Measurements from ENCODE around the gene MMP21. TPM values are rescaled to one million over a fixed set of nuclear protein-coding genes. Genes with fewer than 3 reads are reported as not detected.

Gene MMP21
- total RNA-seq, 1 donor from 2014 or later: not detected

DNA sequence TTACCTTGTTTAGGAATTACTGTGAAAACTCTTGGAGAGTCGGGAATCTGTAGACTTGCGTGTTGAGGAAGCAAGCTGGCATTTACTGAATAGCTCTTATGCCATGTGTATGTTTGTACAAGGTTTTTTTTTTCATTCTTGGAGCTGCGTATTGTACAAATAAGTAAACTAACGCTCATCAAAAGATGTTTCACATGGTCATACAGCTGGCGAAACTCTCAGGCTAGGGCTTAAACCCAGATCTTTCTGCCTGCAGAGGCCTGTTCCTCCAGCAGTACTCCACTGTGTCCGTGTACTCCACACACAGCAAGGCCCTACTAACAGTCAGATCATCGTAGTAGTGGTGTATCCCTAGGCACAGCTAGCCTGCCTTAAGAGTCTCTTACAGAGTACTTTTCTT is 48.7 kb downstream of the MMP21 start:
- no peak overlapping the region for H3K4me3 Mint-ChIP-seq (ENCODE audit: unreplicated experiment)
- TF ChIP-seq CTCF (IDR thresholded peaks at IDR 0.05; ENCODE audit: unreplicated experiment): no peak
- no peak for DNase-seq (ENCODE audit: low spot score)
- peaks cover 30% of the 10 kb centered on the region for H3K36me3 Mint-ChIP-seq (ENCODE audit: low read depth, unreplicated experiment)
- H3K27ac Mint-ChIP-seq (ENCODE audit: unreplicated experiment): no peak overlapping the region
- no peaks in the 10 kb centered on the region for H3K4me1 Mint-ChIP-seq (ENCODE audit: unreplicated experiment)
- H3K27me3 Mint-ChIP-seq (ENCODE audit: unreplicated experiment): no peaks in the 10 kb centered on the region
- H3K9me3 Mint-ChIP-seq (ENCODE audit: unreplicated experiment): no peaks in the 10 kb centered on the region

DNA sequence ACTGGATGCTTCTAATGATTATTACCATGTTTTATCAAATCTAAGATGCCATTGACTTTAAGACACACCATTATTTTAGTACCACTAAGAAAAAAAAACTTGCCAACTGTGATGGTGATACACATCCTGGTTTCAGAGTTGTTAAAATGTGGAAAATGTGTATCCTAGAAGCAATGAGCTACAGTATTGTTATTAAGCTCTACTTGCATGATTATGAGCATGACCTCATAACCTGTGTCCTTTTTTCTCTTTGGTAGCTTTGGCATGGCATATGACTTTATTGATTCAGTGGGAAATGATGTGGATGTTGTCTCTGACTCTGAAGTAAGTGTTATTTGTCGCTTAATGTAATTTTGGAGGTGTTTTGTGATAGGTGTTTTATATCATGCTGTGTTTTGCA is 52.8 kb downstream of the MMP21 start:
- no peak overlapping the region for H3K27ac Mint-ChIP-seq (ENCODE audit: unreplicated experiment)
- peaks cover 12% of the 10 kb centered on the region for H3K36me3 Mint-ChIP-seq (ENCODE audit: low read depth, unreplicated experiment)
- H3K27me3 Mint-ChIP-seq (ENCODE audit: unreplicated experiment): peaks cover 2% of the 10 kb centered on the region
- H3K9me3 Mint-ChIP-seq (ENCODE audit: unreplicated experiment): no peaks in the 10 kb centered on the region
- TF ChIP-seq CTCF (IDR thresholded peaks at IDR 0.05; ENCODE audit: unreplicated experiment): no peak
- H3K4me3 Mint-ChIP-seq (ENCODE audit: unreplicated experiment): no peak overlapping the region
- H3K4me1 Mint-ChIP-seq (ENCODE audit: unreplicated experiment): peaks cover 4% of the 10 kb centered on the region
- DNase-seq (ENCODE audit: low spot score): no peak

DNA sequence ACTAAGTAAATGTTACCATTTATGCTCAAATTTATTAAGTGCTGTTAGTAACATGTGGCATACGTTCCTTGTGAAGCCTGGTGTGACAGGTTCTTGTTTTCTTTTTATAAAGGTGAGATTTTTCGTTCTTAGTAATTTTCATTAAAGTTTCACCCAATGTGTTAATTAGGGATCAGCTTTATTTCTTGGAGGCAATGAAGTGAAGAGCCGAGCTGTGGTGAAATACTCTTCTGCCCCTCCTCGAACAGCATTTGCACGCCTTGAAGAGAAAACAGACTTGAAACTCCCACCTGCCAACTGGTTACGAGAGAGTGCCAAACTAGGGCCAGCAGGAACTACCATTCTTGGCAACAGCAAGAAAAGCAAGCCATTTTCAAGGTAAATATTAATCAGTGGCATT is 54.6 kb downstream of the MMP21 start:
- Mint-ChIP-seq H3K9me3 (ENCODE audit: unreplicated experiment) (no peaks in the 10 kb centered on the region), H3K36me3 (ENCODE audit: low read depth, unreplicated experiment) (peaks cover 8% of the 10 kb centered on the region), H3K27me3 (ENCODE audit: unreplicated experiment) (peaks cover 2% of the 10 kb centered on the region), H3K27ac (ENCODE audit: unreplicated experiment) (no peak overlapping the region), H3K4me1 (ENCODE audit: unreplicated experiment) (peaks cover 4% of the 10 kb centered on the region), H3K4me3 (ENCODE audit: unreplicated experiment) (peak overlapping the region; percentile 75)
- DNase-seq (ENCODE audit: low spot score): no peak
- TF ChIP-seq CTCF (IDR thresholded peaks at IDR 0.05; ENCODE audit: unreplicated experiment): no peak

DNA sequence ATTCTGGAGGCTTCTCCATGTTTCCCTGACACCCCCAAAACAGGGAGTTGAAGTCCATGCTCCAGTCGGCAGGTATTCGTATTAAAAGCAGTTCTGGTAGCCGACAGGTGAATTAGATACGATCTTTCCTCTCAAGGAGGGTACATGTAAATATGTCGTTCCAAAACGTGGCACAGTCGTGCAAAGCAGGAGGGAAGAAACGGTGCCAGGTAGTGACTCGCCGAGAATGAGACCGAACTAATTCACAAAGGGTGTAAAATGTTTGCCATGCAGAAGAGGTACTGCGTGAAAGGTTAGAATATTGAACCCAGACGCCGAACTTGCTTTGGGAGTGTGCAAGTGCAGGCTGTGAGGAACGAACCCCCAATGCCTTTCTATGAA is 55.6 kb downstream of the MMP21 start:
- H3K27me3 Mint-ChIP-seq (ENCODE audit: unreplicated experiment): peaks cover 2% of the 10 kb centered on the region
- peaks cover 7% of the 10 kb centered on the region for H3K36me3 Mint-ChIP-seq (ENCODE audit: low read depth, unreplicated experiment)
- no peak for TF ChIP-seq CTCF (IDR thresholded peaks at IDR 0.05; ENCODE audit: unreplicated experiment)
- no peak for DNase-seq (ENCODE audit: low spot score)
- peaks cover 4% of the 10 kb centered on the region for H3K4me1 Mint-ChIP-seq (ENCODE audit: unreplicated experiment)
- peak overlapping the region; percentile 72 for H3K27ac Mint-ChIP-seq (ENCODE audit: unreplicated experiment)
- H3K9me3 Mint-ChIP-seq (ENCODE audit: unreplicated experiment): no peaks in the 10 kb centered on the region
- peak overlapping the region; percentile 97 for H3K4me3 Mint-ChIP-seq (ENCODE audit: unreplicated experiment)

DNA sequence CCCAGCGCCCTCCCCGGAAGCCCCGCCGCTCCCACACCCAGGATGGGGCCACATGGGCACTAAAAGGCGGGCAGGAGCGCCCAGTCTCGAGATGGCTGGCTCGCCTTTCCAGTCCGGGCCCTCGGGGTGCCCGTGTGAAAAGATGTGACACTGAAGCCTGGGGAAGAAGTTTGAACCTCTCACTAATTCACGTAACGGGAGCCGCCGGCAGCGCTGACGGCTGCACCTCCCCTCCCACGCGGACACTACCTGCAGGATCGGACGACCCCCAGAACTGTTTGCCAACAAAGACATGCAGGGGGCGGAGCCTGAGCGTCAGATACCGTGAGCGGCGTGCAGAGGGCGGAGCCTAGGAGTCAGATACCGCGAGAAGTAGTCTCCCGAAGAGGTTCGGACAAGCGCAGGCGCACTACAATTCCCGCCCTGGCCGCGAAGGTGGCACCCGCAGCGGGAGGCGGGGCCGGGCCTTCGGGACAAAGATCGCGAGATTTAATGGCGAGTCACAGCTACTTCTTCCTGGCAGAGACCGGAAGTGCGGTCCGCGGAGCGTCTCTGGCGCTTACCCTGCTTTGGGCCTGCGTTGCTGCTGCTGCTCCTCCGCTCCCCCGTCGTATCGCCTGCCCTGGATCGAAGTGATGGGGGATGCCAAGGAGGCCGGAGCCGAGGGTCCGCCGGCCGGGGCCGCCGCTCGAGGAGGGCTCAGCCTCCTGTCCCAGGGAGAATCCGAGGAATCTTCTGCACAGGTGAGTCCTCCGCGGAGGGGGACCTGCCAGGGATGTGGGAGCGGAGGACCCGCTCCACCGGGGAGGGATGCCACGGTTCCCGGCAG is 56.2 kb downstream of the MMP21 start, which contains the start of gene EDRF1:
EDRF1 (plus strand) TSS at position 537 of the 829 bp plus-strand sequence; CDS start at position 636, 99 bp downstream.
- TF ChIP-seq CTCF (IDR thresholded peaks at IDR 0.05; ENCODE audit: unreplicated experiment): no peak
- Mint-ChIP-seq H3K4me1 (ENCODE audit: unreplicated experiment) (peaks cover 4% of the 10 kb centered on the region), H3K36me3 (ENCODE audit: low read depth, unreplicated experiment) (peaks cover under 1% of the 10 kb centered on the region), H3K9me3 (ENCODE audit: unreplicated experiment) (no peaks in the 10 kb centered on the region), H3K27ac (ENCODE audit: unreplicated experiment) (peak within 1 kb of the TSS; percentile 72), H3K4me3 (ENCODE audit: unreplicated experiment) (peak within 1 kb of the TSS; percentile 97), H3K27me3 (ENCODE audit: unreplicated experiment) (peaks cover 2% of the 10 kb centered on the region)
- peak; percentile 99 for DNase-seq (ENCODE audit: low spot score)

All from endothelial cell (in vitro differentiated cells).